Bronchial epithelial cell (primary cell): ENCODE measurements around the gene C2orf81. TPM values are rescaled to one million over a fixed set of nuclear protein-coding genes. Genes with fewer than 3 reads are reported as not detected.
"Not testable (repeated sequence)": the region's sequence is repeated elsewhere in the genome, so short reads cannot be mapped to it uniquely, and the experiment has no call there.

Source experiments
- DNase-seq: peaks from one replicate; pipeline ENCODE4 v3.0.0-alpha.2; 2010; ENCODE audit warnings: low read depth
- FAIRE-seq: peaks from 2 replicates; lab custom pipeline; 2011; peaks lifted over from hg19 to GRCh38; lab: Jason Lieb, UNC
- H3K27me3 ChIP-seq: 2 replicates; pipeline ENCODE4 v1.5.1; 2011; ENCODE audit warnings: low read length; ENCODE audit not compliant: control insufficient read depth, insufficient read depth
- H3K36me3 ChIP-seq: 2 replicates; pipeline ENCODE4 v1.5.1; 2011; ENCODE audit warnings: low read length; ENCODE audit not compliant: control insufficient read depth, insufficient read depth
- H3K4me3 ChIP-seq: 2 replicates; pipeline ENCODE4 v1.5.1; 2011; ENCODE audit warnings: mild to moderate bottlenecking, low read depth, low read length, control low read depth
- CTCF ChIP-seq: IDR thresholded peaks from 2 replicates; pipeline ENCODE4 v1.5.1; 2011; ENCODE audit warnings: mild to moderate bottlenecking, moderate library complexity, low read length, control low read depth, inconsistent platforms; ENCODE audit not compliant: insufficient read depth, severe bottlenecking
- total RNA-seq: library from RNA; depleted of rRNA; stranded (reverse); fragments of >200 nt; gene quantifications from 2 replicates; pipeline ENCODE4 v1.2.1, GENCODE V29; 2014

The C2orf81 gene
- total RNA-seq, 1 donor from 2014 or later = 0.26 TPM

GRCh38 chr2:74450570-74451190, 29.3 kb upstream of the C2orf81 start:
- Histone ChIP-seq H3K27me3 (no peaks in the 10 kb centered on the region), H3K36me3 (no peaks in the 10 kb centered on the region), H3K4me3 (no peak overlapping the region)
- FAIRE-seq (no peak), DNase-seq (no peak)
- TF ChIP-seq CTCF = no peak

GRCh38 chr2:74448771-74449170, 27.4 kb upstream of the C2orf81 start:
- FAIRE-seq (no peak), DNase-seq (peak; percentile 64)
- no peak for TF ChIP-seq CTCF
- Histone ChIP-seq H3K36me3 (no peaks in the 10 kb centered on the region), H3K27me3 (no peaks in the 10 kb centered on the region), H3K4me3 (no peak overlapping the region)

- H3K27me3 ChIP-seq = no peaks in the 10 kb centered on the region
- DNase-seq (no peak), FAIRE-seq (no peak)
- TF ChIP-seq CTCF = no peak
- no peaks in the 10 kb centered on the region for H3K36me3 ChIP-seq
- no peak overlapping the region for H3K4me3 ChIP-seq
These were observed 26.0 kb upstream of the C2orf81 start for GRCh38 chr2:74447230-74447999.

GRCh38 chr2:74444498-74445318, 23.3 kb upstream of the C2orf81 start:
- FAIRE-seq = no peak
- Histone ChIP-seq H3K4me3 (no peak overlapping the region), H3K36me3 (no peaks in the 10 kb centered on the region), H3K27me3 (no peaks in the 10 kb centered on the region)
- no peak for TF ChIP-seq CTCF
- DNase-seq = no peak

DNA sequence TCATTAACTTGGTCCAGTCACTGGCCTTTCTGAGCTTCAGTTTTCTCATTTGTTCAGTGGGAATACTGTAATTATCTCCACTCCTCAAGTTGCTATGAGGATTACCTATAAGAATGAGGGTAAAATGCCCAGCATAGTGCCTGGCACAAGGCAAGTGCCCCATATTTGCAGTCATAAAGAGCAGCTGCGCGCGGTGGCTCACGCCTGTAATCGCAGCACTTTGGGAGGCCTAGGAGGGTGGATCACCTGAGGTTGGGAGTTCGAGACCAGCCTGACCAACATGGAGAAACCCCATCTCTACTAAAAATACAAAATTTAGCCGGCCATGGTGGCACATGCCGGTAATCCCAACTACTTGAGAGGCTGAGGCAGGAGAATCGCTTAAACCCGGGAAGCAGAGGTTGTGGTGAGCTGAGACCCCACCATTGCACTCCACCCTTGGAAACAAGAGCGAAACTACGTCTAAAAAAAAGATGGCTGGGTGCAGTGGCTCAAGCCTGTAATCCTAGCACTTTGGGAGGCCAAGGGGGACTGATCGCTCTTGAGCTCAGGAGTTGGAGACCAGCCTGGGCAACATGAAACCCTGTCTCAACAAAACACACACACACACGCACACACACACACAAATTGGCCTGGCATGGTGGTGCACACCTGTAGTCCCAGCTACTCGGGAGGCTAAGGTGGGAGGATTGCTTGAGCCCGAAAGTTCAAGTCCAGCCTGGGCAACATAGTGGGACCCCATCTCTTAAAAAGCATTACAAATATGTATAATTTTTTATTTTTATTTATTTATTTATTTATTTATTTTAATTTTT, 21.3 kb upstream of the C2orf81 start:
- FAIRE-seq, H3K27me3 ChIP-seq, DNase-seq, H3K36me3 ChIP-seq: not testable (repeated sequence)
- H3K4me3 ChIP-seq = peak overlapping the region; percentile 64
